Measurements from ENCODE around the gene APCDD1L. TPM values are rescaled to one million over a fixed set of nuclear protein-coding genes. Genes with fewer than 3 reads are reported as not detected.
A peak's percentile ranks its signal among the peaks of the same experiment; 100 is the strongest.

The APCDD1L gene
- total RNA-seq, 1 donor from 2014 or later: 5.1 TPM

- Histone ChIP-seq H3K27me3 (ENCODE audit: control insufficient read depth, insufficient read depth, low read length) (no peaks in the 10 kb centered on the region), H3K36me3 (ENCODE audit: control insufficient read depth, insufficient read depth, low read length) (no peaks in the 10 kb centered on the region), H3K4me3 (ENCODE audit: low read depth, low read length) (no peak overlapping the region)
- TF ChIP-seq, protein P1, sequence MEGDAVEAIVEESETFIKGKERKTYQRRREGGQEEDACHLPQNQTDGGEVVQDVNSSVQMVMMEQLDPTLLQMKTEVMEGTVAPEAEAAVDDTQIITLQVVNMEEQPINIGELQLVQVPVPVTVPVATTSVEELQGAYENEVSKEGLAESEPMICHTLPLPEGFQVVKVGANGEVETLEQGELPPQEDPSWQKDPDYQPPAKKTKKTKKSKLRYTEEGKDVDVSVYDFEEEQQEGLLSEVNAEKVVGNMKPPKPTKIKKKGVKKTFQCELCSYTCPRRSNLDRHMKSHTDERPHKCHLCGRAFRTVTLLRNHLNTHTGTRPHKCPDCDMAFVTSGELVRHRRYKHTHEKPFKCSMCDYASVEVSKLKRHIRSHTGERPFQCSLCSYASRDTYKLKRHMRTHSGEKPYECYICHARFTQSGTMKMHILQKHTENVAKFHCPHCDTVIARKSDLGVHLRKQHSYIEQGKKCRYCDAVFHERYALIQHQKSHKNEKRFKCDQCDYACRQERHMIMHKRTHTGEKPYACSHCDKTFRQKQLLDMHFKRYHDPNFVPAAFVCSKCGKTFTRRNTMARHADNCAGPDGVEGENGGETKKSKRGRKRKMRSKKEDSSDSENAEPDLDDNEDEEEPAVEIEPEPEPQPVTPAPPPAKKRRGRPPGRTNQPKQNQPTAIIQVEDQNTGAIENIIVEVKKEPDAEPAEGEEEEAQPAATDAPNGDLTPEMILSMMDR (IDR thresholded peaks at IDR 0.05; ENCODE audit: insufficient read depth, low read length, poor library complexity, severe bottlenecking): no peak
- DNase-seq (ENCODE audit: low read depth): peak; percentile 65
These were observed 40.0 kb upstream of the APCDD1L start for GRCh38 chr20:58555078-58555765.

DNA sequence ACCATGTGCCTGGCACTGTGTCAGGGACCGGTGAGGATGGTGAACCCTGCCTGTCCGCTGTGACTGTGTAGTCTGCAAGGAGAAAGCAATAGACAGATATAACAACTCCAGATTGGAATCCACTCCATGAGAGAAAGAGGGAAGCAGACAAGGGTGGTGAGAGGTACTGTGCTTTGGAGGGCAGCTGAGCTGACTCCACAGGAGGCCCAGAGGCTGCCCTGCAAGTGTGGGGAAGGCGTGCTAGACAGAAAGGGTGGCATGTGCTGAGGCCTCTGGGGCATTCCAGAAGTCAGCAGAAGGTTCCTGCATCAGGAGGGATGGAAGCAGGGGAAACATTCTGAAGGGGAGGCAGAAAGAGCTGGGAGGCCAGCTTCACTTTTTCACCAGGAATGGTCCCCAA, 39.3 kb upstream of the APCDD1L start:
- no peaks in the 10 kb centered on the region for H3K36me3 ChIP-seq (ENCODE audit: control insufficient read depth, insufficient read depth, low read length)
- no peak for DNase-seq (ENCODE audit: low read depth)
- TF ChIP-seq, protein P1 (IDR thresholded peaks at IDR 0.05; ENCODE audit: insufficient read depth, low read length, poor library complexity, severe bottlenecking): no peak
- H3K4me3 ChIP-seq (ENCODE audit: low read depth, low read length): no peak overlapping the region
- no peaks in the 10 kb centered on the region for H3K27me3 ChIP-seq (ENCODE audit: control insufficient read depth, insufficient read depth, low read length)

- TF ChIP-seq, protein P1 (IDR thresholded peaks at IDR 0.05; ENCODE audit: insufficient read depth, low read length, poor library complexity, severe bottlenecking): no peak
- no peaks in the 10 kb centered on the region for H3K27me3 ChIP-seq (ENCODE audit: control insufficient read depth, insufficient read depth, low read length)
- no peaks in the 10 kb centered on the region for H3K36me3 ChIP-seq (ENCODE audit: control insufficient read depth, insufficient read depth, low read length)
- DNase-seq (ENCODE audit: low read depth): no peak
- H3K4me3 ChIP-seq (ENCODE audit: low read depth, low read length): no peak overlapping the region
These were observed 38.6 kb upstream of the APCDD1L start for GRCh38 chr20:58553841-58554240.

- no peak for DNase-seq (ENCODE audit: low read depth)
- H3K27me3 ChIP-seq (ENCODE audit: control insufficient read depth, insufficient read depth, low read length): no peaks in the 10 kb centered on the region
- H3K4me3 ChIP-seq (ENCODE audit: low read depth, low read length): no peak overlapping the region
- TF ChIP-seq, protein P1 (IDR thresholded peaks at IDR 0.05; ENCODE audit: insufficient read depth, low read length, poor library complexity, severe bottlenecking): no peak
- H3K36me3 ChIP-seq (ENCODE audit: control insufficient read depth, insufficient read depth, low read length): no peaks in the 10 kb centered on the region
These were observed 38.0 kb upstream of the APCDD1L start for GRCh38 chr20:58553166-58553696.

- H3K36me3 ChIP-seq (ENCODE audit: control insufficient read depth, insufficient read depth, low read length): no peaks in the 10 kb centered on the region
- H3K4me3 ChIP-seq (ENCODE audit: low read depth, low read length): no peak overlapping the region
These were observed 37.3 kb upstream of the APCDD1L start for GRCh38 chr20:58552366-58552934.

More at GRCh38 chr20:58552366-58552934, 37.3 kb upstream of the APCDD1L start:
- DNase-seq (ENCODE audit: low read depth): no peak
- TF ChIP-seq, protein P1 (IDR thresholded peaks at IDR 0.05; ENCODE audit: insufficient read depth, low read length, poor library complexity, severe bottlenecking): no peak
- H3K27me3 ChIP-seq (ENCODE audit: control insufficient read depth, insufficient read depth, low read length): no peaks in the 10 kb centered on the region

Measured in kidney epithelial cell (primary cell).